Right kidney (tissue), 1 donor: ENCODE results near the gene LCOR.
"Not testable (repeated sequence)": the region's sequence is repeated elsewhere in the genome, so short reads cannot be mapped to it uniquely, and the experiment has no call there.

Experiments
- DNase-seq: peaks from one replicate; pipeline ENCODE4 v3.0.0-alpha.2; 2016

LCOR gene

DNA sequence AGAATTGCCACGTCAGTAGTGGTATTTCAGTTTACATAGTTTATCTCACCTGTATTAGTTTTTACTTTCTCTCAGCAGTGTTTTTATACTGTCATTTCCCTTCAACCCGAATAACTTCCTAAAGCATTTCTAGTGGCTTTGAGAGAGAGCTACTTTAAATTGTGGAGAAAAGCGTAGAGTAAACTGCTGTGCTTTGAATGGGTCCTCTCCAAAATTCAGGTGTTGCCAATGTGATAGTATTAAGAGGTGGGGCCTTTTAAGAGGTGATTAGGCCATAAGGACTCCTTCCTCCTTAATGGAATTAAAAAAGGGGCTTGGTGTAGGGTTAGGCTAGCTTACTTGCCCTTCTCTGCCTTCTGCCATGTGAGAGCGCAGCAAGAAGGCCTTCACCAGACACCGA is 98.4 kb downstream of the LCOR start:
- DNase-seq, result no peak

- no peak for DNase-seq
Observed at GRCh38 chr10:96935148-96935547, 103.0 kb downstream of the LCOR start.

- DNase-seq, result no peak
Observed at GRCh38 chr10:96935810-96936209, 103.7 kb downstream of the LCOR start.

- not testable (repeated sequence) for DNase-seq
Observed at GRCh38 chr10:96943161-96943560, 111.1 kb downstream of the LCOR start.

- DNase-seq, result no peak
Observed at GRCh38 chr10:96947036-96947435, 114.9 kb downstream of the LCOR start.

GRCh38 chr10:96949039-96949683 is 117.1 kb downstream of the LCOR start:
- no peak for DNase-seq

DNA sequence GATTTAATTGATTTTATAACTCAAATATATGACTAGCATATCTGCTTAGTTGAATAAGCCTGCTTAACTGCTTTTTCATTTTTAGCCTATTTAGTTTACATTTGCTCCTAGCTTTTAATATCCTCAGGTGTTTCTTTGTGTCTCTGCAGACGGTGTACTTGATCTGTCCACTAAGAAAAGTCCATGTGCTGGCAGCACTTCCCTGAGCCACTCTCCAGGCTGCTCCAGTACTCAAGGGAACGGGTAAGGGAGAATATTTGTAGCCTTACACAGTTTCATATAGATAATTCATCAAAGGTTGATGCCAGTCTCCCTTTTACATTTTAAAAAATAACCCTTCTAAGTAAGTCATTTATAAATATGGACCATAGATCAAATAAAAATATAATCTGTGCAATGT is 119.9 kb downstream of the LCOR start:
- DNase-seq, result no peak

DNA sequence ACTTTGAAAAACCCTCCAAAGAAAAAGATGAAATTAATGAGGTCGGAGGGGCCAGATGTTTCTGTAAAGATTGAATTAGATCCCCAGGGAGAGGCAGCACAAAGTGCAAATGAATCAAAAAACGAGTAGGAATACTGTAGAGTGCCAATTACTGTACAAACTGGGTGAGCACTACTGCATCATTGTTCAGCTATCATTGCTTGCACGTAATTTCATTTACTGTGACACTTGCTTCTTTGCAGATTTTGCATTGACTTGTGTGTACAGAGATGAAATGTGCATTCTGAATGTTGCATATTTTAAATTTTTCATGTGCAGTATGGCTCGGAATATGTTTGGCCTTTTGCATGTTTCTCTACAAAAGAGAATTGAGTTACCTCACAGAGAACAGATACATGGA is 123.7 kb downstream of the LCOR start:
- DNase-seq, result no peak

DNA sequence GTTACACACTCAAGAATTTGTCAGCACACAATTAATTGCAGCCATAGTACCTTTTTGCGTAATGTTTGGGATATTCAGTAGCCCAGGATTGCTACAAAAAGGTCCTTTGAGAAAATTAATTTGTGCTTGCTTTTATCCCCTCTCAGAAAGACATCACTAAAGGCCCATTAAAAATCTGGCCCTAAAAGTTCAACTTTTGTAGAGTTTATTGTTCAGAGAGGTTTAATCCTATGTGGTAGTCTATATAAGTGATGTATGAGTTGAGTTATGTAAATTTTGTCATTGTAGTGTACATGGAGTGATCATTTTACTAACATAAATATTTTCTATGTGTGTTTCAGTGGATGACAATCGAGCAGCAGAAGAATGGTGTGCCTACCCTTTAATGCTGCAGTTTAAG is 126.0 kb downstream of the LCOR start:
- no peak for DNase-seq

- DNase-seq, result no peak
Observed at GRCh38 chr10:96959733-96960132, 127.6 kb downstream of the LCOR start.

DNA sequence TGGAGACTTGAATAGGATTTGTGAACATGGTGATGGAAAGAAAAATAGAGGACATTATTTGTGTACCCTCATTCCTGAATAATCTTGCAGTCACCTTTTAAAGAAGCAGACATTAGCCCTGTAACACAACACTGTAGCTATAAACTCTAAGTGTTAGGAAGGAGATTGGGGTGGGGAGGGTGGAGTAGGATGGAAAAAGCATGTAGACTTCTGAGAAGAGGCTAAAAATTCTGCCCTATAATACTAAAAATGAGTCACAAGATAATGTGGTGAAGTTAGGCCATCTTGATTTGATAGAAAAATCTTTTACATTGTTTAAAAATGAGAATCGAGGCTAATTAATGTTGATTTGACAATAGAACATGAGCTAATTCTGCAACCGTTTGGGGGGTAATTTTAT is 128.8 kb downstream of the LCOR start:
- DNase-seq, result no peak

DNA sequence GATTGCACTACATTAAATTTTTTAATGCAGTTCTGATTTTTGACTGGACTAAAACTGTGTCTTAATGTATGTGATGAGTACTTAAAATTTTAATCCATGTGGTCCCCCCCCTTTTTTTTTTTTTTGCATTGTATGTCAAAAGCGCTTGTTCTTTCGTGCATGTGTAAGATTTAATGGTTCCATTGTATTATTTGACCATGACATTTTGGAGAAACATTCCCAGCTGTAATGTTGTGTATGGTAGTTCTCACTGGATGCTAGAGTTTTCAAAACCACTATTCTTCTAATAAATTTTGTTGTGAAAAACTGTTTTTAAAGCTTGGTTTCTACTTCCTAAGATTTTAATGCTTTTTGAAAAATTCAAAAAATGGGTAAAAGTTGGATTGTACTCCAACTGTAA is 132.0 kb downstream of the LCOR start:
- DNase-seq, result no peak

DNA sequence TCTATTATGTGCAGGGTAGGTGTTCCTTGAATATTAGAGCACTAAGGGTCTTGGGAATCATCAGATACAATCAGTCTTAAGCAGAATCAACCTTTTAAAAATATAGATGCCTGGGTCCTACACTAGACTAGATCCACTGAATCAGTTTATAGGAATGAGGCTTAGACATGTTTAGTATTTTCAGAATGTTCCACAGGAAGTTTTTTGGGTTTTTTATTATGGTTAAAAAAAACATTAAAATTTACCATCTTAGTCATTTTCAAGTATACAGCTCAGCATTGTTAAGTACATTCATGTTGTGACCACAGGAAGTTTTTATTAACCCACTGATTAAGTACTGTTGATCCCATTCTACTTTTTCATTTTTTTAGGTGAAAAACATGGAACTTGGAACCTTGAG is 135.7 kb downstream of the LCOR start:
- DNase-seq, result no peak

DNA sequence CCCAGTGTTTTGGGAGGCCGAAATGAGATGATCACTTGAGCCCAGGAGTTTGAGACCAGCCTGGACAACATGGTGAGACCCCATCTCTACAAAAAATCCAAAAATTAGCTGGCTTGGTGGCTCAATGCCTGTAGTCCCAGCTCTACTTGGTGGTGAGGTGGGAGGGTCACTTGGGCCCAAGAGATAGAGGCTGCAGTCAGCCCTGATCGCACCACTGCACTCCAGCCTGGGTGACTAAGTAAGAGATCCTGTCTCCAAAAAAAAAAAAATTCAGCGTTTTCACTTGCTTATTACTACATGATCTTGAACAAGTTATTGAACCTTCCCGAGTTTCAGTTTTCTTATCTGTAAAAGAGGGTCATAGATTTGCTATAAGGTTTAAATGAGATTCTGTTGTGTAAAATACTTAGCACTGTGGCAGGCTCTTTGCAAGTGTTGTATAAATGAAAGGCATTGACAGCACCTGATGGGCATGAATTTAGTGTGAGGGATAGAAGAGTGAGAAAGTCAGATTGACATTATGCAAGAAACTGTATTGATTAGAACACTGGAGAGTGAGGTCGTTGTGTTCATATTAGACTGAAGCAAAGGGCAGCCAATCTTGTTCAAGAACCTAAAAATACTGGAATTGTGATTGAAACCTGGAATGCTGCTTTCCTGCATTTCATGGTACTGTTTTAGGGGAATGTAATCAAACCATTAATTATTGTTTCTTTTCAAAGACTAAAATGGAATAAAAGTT is 136.8 kb downstream of the LCOR start:
- DNase-seq, result no peak

DNA sequence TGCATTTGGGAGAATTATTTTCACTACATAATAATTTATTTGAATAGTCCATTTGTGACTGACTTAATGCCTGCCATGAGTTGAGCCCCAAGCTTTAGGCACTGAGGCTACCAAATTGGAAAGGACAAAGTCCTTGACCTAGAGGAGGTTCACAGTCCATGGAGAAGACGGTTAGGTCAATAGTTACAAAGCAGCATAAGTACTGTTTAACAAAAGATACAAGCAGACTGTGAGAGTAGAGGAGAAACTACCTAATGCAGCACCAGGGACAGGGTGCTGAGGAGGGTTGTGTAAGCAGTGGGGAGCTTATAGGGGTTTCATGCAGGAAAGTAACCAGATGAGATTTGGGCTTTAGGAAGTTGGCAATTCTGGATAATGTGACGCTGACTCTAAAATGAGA is 139.2 kb downstream of the LCOR start:
- no peak for DNase-seq

DNA sequence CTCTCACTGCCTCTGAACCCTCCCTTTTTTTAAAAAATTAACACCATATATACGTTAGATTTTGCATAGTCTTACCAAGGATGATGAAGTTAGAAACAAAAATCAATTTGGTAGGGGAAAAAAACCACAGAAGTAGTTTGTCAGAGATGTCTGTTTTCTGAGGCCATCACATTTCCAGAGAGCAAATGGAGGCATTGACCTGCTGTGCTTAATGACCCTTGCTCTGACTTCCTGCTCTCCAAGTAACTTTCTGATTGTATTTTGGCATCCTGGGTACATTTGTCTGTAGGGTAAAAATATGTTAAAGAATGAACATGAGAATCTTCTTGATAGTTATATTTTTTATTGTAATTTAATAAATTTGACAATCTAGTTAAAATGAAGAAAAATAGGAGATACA is 140.2 kb downstream of the LCOR start:
- DNase-seq, result no peak

- no peak for DNase-seq
Observed at GRCh38 chr10:96973809-96974747, 142.0 kb downstream of the LCOR start.

DNA sequence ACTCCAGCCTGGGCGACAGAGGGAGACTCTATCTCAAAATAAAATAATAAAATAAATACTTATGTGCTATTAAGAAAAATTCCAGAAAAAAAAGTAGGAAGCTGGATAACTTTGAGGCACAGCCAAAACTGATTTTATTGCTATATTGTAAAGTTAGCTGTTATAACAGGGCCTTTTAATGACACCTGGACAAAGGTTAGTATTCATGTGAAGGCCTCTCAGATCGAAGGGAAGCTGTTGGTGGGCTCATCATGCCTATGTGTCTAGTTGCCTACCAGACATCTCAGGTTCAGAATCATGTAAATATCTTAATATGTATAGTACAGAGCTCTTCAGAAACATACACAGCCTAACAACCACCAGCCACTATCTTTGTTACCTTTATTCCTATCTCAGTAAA is 143.0 kb downstream of the LCOR start:
- no peak for DNase-seq

DNA sequence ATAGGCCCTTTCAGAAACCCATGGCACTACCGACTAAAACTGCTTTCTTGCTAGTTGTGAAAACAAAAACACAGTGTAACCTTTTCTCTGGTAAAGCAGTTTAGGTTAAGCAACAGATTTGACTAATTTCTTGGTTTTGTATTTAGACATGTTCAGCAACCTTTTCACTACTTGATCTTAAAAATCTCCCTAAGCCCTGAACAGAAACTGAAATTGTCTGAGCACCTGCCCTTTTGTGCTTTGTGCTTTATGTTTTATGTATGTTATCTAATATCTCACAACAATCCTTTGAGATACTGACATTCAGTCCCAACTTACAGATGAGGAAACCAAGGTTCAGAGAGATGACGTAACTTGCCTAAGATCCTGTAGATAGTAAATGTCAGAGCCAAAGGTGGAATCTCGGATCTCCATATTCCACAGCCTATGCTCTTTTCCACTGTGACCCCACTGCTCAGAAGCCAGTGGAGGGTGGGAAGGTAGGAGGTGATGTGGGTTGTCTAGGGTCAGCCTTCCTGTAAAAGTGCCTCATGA is 146.6 kb downstream of the LCOR start:
- DNase-seq, result no peak

GRCh38 chr10:96982149-96982930 is 150.2 kb downstream of the LCOR start:
- DNase-seq, result no peak

DNA sequence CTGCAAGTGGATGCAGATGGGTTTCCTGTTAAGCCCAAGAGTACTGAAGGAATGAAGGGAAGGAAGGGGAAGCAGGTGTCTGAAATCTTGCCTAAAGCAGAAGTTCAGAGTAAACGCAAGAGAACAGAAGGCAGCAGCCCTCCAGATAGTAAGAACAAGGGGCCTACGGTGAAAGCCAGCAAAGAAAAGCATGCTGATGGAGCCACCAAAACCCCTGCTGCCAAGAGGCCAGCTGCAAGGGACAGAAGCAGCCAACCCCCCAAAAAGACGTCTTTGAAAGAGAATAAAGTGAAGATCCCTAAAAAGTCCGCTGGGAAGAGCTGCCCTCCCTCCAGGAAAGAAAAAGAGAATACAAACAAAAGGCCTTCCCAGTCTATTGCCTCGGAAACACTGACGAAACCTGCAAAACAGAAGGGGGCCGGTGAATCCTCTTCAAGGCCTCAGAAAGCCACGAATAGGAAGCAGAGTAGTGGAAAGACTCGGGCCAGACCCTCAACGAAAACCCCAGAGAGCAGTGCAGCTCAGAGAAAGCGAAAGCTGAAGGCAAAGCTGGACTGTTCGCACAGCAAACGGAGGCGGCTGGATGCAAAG is 152.5 kb downstream of the LCOR start:
- DNase-seq, result no peak
